ENCODE measurements around the gene DGKE.

DNA sequence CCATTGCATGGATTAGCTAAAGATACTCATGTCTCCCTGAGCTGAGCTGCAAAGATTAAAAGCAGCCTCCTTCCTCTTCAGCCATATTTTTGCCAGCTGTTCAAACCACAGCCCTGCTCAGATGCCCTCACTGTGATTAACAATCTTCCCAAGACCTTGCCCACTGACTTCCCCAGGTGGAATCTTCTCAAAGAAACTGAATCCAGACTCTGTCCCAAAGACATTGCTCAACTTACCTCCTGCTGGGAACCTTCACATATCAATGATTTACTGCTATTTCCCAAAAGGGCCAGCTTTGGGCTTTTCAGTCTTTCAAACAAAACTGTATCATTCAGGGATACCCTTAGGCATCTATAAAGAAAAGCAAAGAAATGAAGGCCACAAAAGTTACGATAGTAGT, 9.4 kb upstream of the DGKE start:
- TF ChIP-seq, protein P1, sequence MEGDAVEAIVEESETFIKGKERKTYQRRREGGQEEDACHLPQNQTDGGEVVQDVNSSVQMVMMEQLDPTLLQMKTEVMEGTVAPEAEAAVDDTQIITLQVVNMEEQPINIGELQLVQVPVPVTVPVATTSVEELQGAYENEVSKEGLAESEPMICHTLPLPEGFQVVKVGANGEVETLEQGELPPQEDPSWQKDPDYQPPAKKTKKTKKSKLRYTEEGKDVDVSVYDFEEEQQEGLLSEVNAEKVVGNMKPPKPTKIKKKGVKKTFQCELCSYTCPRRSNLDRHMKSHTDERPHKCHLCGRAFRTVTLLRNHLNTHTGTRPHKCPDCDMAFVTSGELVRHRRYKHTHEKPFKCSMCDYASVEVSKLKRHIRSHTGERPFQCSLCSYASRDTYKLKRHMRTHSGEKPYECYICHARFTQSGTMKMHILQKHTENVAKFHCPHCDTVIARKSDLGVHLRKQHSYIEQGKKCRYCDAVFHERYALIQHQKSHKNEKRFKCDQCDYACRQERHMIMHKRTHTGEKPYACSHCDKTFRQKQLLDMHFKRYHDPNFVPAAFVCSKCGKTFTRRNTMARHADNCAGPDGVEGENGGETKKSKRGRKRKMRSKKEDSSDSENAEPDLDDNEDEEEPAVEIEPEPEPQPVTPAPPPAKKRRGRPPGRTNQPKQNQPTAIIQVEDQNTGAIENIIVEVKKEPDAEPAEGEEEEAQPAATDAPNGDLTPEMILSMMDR (IDR thresholded peaks at IDR 0.05), result no peak
- no peak for TF ChIP-seq POLR2AphosphoS5 (IDR thresholded peaks at IDR 0.05)
